ENCODE results near the gene PIP4K2A.
"Not testable (repeated sequence)": the region's sequence is repeated elsewhere in the genome, so short reads cannot be mapped to it uniquely, and the experiment has no call there.

PIP4K2A gene

DNA sequence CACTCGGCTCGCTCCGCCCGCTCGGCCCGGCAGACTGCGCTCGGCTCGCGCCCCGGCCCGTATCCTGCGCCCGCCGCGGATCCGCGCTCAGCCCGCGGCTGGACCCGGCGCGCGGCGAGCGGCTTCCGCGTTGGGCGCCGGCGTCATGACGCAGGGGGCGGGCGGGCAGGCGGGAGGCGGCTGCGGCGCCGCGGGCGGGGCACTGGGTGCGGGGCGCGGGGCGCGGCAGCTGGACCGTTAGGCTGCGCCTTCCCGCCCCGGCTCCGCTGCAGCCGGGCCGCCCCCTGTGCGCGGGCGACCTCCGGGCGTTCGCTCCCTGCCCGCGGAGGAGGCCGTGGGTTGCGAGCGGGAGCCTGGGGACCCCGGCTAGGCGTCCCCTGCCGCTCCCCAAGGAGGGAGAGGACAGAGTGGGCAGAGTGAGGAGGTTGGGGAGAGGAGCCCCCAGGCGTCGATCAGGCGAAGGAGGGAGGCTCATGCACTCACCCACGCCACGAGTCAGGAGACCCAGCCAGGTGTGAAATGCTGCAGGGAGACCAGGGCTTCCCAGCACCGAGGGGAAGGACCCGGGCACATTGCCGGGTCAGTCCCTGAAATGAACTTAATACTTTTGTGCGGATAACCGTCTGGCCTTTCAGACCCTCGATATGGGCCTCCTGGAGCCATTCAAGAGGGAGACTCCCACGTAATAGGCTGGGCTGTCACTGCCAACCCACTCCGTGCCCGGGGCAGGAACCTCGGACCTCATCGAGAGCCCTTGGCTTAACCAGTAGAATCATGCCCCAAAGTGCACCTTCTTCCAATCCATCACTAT is at the start of gene PIP4K2A:
Gene PIP4K2A, minus strand, starts transcription at position 100 of the 811 bp plus-strand sequence. CDS start 252 bp downstream, outside the sequence.
- peak; percentile 61 to 96 (median 71) for DNase-seq
- intact Hi-C loops (cut with DNase I), result loop anchor here (5.0 to 10.0 kb wide), 4 partner anchors 97 to 460 kb away; partner anchors contain the start of gene SPAG6

DNA sequence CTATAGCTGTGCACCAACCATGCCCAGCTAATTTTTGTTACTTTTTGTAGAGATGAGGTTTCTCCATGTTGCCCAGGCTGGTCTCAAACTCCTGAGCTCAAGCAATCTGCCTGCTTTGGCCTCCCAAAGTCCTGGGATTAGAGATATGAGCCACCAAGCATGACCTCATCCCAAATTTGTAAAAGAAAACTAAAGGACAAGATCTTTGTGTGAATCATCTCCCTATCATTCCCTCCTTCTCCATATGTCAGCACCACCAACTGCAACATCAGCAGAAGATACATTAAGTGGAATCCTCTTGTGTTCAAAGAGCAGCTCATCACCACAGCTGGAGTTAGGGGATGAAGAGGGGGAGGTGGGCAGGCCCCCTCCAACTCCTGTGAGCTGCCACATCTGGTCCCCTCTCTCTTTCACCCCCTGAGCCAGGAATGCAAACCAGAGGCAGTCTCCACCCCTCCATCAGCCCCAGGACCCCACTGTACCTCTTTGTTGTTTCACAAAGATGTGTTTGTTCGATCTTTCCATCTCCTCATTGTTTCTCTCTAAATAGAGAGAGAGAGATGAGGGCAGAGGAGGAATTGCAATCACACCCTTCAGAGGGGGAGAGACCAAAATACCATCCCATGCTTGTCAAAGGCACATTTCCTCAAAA is 47.3 kb upstream of the PIP4K2A start:
- peak; percentile 37 to 94 (median 59) for DNase-seq
- intact Hi-C loops (cut with DNase I), result loop anchor here (5.0 kb wide), 1 partner anchor 86 kb away; no protein-coding TSS in a partner anchor

GRCh38 chr10:22760025-22760424 is 45.6 kb upstream of the PIP4K2A start:
- intact Hi-C loops (cut with DNase I), result loop anchor here (5.0 kb wide), 1 partner anchor 87 kb away; no protein-coding TSS in a partner anchor
- DNase-seq, result no peak

DNA sequence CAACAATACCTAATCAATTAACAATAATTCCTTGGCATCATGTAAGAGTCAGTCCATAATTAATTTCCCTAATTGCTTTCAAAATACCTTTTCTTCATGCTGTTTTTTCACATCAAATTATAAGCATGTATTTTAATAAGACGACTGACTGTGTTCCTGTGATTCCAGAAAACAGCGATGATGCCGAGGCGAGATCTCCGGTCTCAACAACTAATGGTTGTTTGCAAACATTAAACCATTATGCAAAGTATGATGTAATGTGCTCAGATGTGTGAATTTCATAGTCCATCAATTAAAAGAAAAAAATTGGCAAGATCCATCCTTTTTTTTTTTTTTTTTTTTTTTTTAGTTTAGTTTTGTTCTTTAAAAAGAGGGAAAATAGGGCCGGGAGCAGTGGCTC is 44.5 kb upstream of the PIP4K2A start:
- intact Hi-C loops (cut with DNase I), result no loop called here
- DNase-seq, result peak in 1 of 10 donors; percentile 80

DNA sequence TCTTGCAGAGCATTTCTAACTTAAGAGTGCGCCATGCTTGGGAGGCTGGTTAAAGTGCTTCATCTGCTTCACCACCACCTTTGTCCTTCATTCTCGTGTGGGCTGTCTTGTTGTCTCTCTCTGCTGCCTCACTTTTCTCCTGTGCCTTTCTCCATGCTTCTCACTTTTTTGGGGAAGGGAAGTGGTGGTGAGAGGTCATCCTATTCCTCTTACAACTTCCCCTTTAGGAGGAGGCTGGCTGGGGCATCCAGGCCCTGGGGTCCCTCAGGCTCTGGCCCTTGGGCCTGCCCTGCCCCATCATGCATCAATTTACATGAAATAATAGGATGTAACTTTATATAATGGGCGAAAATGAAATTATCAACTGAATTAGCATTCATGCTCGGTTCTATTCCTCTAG is 39.9 kb upstream of the PIP4K2A start:
- intact Hi-C loops (cut with DNase I), result no loop called here
- no peak for DNase-seq

- intact Hi-C loops (cut with DNase I), result no loop called here
- no peak for DNase-seq
Observed at GRCh38 chr10:22753786-22754185, 39.4 kb upstream of the PIP4K2A start.

DNA sequence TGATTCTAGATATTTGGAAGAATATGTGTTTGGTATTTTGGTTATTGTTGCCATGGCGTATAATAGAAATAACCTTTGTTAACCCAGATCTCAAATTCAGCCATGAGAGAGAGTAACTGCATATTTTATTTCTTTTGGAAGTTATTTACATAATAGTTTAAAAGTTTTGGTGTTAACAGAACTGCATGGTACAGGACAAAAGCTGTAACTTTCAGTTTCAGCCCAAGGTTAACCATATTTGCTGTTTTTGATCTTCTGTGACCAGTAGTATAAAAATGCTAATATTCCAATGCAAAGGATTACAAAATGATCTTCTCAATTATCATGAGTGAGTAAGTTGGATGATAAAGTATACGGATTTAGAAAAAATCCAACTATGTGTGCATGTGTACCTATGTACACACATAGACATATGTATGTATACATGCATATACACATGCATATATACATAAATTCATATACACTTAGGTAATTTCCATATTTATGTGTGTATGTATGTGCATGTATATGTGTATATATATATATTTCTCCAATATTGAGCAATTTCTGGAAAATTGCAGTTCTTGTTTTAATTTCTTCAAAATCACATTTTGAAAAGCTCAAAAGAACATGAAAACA is 38.0 kb upstream of the PIP4K2A start:
- intact Hi-C loops (cut with DNase I), result no loop called here

GRCh38 chr10:22750131-22750530 is 35.8 kb upstream of the PIP4K2A start:
- intact Hi-C loops (cut with DNase I), result no loop called here
- DNase-seq, result no peak

More for the DNA sequence above, 38.0 kb upstream of the PIP4K2A start:
- no peak for DNase-seq

DNA sequence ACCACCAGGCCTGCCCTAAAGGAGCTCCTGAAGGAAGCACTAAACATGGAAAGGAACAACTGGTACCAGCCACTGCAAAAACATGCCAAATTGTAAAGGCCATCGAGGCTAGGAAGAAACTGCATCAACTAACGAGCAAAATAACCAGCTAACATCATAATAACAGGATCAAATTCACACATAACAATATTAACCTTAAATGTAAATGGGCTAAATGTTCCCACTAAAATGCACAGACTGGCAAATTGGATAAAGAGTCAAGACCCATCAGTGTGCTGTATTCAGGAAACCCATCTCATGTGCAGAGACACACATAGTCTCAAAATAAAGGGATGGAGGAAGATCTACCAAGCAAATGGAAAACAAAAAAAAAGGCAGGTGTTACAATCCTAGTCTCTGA is 30.5 kb upstream of the PIP4K2A start:
- intact Hi-C loops (cut with DNase I); DNase-seq: not testable (repeated sequence)

GRCh38 chr10:22742678-22743077 is 28.3 kb upstream of the PIP4K2A start:
- intact Hi-C loops (cut with DNase I), result no loop called here
- no peak for DNase-seq

DNA sequence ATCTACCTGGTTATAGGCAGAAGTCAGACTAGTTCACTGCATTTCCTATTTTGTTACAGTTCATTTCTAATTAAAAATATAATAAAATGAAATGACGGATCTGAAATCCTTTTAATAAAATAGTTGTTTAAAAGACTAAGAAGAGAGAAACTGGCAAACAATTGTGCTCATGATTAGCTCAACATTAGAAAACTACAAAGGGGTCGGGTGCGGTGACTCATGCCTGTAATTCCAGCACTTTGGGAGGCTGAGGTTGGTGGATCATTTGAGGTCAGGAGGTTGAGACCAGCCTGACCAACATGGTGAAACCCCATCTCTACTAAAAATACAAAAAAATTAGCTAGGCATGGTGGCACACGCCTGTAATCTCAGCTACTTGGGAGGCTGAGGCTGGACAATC is 27.3 kb upstream of the PIP4K2A start:
- intact Hi-C loops (cut with DNase I); DNase-seq: not testable (repeated sequence)

DNA sequence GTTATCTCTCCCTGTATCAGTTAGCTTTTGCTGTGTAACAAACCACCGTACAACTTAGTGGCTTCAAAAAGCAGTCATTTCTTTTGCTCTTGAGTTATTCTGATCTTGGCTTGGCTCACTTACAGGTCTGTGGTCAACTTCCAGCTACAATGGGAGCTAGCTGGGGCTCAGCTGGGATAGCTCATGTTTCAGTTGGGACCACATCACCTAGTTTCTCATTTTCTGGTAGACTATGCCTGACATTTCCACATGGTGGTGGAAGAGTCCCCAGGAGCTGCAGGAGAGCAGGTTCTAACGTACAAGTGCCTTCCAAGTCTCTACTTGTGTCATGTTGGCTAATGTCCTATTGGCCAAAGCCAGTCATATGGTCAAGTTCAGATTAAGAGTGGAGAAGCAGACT is 25.8 kb upstream of the PIP4K2A start:
- intact Hi-C loops (cut with DNase I), result no loop called here
- DNase-seq, result no peak

GRCh38 chr10:22737587-22737986 is 23.2 kb upstream of the PIP4K2A start:
- DNase-seq, result no peak
- intact Hi-C loops (cut with DNase I), result no loop called here

DNA sequence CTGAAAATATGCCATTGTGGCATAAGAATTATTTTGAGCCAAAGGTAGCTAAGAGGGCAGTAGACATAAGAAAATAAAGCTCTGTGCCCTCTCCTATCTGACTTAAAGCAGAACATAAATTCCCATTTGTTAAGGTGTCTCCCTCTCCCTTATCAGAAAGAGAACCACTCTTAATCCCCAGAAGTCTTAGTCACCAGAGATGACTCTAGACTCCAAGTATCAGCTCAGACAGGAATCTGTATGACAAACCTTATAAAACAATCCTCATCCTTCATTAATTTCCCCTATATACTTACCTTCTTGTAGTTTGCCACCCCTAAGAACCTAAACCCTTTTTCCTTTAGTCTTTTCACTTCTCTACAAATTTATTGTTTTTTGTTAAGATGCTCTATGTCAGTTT is 21.8 kb upstream of the PIP4K2A start:
- intact Hi-C loops (cut with DNase I), result no loop called here
- no peak for DNase-seq

DNA sequence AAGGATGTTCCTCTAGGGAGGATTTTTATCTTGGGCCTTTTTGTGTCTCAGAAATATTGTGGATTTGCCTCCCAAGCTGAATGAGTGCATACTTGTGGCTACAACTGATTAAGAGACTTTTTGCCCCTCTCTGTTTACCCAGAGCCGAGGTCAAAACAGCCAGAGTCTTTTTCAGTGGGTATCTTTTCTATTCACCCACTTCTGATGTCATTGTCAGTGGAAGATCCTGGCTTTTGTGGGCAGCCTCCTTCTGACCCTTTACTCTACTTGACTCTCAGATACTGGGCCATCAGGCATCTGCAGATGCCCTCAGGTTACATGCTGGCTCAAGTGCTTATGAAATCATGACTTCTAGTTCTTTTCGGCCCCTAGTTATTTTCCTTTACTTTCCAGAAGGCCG is 19.6 kb upstream of the PIP4K2A start:
- DNase-seq, result no peak
- intact Hi-C loops (cut with DNase I), result no loop called here

DNA sequence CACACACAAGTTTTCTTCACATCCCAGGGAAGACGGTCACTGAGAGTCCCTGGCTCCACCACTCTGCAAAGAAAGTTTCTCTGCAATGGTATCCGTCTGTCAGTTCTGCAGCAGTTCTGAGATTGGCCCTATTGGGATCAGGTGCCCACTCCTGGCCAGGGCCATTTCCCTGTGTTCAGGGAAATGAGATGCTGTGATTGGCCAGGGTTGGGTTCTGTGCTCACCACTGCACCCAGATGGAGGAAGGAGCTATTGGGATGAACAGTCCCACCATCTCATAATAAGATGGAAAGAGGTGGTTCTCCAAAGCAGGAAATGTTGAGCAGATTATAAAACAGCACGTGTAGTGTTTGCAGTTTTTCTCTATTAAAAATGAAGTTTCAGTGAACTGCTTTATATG is 13.3 kb upstream of the PIP4K2A start:
- intact Hi-C loops (cut with DNase I), result no loop called here
- no peak for DNase-seq

DNA sequence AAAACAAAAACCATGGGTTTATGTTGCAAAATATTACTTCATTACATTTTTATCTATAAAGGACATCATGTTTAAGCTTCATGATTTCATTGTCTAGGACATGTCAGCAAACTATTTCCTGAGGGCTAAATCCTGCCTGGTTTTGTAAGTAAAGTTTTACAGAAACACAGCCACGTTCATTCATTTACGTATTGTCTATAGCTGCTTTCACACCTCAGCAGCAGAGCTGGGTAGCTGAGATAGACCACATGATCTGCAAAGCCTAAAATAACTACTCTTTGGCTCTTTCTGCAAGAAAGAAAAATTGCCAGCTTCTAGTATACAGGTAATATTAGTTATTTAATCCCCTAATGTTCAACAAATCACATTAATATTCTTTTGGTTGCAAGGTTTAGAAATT is 12.7 kb upstream of the PIP4K2A start:
- intact Hi-C loops (cut with DNase I), result no loop called here

DNA sequence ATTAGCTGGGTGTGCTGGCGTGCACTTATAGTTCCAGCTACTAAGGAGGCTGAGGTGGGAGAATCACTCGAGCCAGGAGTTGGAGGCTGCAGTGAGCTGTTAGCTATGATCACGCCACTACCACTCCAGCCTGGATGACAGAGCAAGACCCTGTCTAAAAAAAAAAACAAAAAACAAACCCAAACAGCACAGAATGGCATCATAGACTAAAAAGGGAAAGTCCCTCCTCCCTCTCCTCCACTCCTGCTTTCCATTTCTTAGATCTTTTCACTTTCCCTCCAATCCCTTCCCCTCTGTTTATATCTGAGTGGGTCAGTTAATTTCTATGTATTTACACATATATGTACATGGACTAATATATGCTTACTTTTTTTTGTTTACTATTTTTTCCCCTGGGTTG is 10.4 kb upstream of the PIP4K2A start:
- intact Hi-C loops (cut with DNase I), result no loop called here
- DNase-seq, result no peak

More for the DNA sequence above, 12.7 kb upstream of the PIP4K2A start:
- no peak for DNase-seq

GRCh38 chr10:22723783-22724182 is 9.4 kb upstream of the PIP4K2A start:
- DNase-seq, result no peak
- intact Hi-C loops (cut with DNase I), result no loop called here

- no peak for DNase-seq
- intact Hi-C loops (cut with DNase I), result no loop called here
Observed at GRCh38 chr10:22723343-22723779, 9.0 kb upstream of the PIP4K2A start.

- intact Hi-C loops (cut with DNase I), result no loop called here
Observed at GRCh38 chr10:22722626-22723169, 8.3 kb upstream of the PIP4K2A start.

More at GRCh38 chr10:22722626-22723169, 8.3 kb upstream of the PIP4K2A start:
- no peak for DNase-seq
